ENCODE measurements around the gene MFSD2A. TPM values are rescaled to one million over a fixed set of nuclear protein-coding genes. Genes with fewer than 3 reads are reported as not detected.

MFSD2A gene
- total RNA-seq, 1 donor, result 6.0 TPM

GRCh38 chr1:39928809-39929587 lies 25.9 kb upstream of the MFSD2A start:
- no peak overlapping the region for H3K4me3 ChIP-seq (ENCODE audit: low read depth, low read length)
- TF ChIP-seq CTCF (IDR thresholded peaks at IDR 0.05; ENCODE audit: insufficient read depth, low read depth, low read length), result no peak
- no peak for DNase-seq (ENCODE audit: low read depth)

GRCh38 chr1:39933956-39934941 lies 20.7 kb upstream of the MFSD2A start:
- TF ChIP-seq CTCF (IDR thresholded peaks at IDR 0.05; ENCODE audit: insufficient read depth, low read depth, low read length), result no peak
- DNase-seq (ENCODE audit: low read depth), result peak; percentile 100
- H3K4me3 ChIP-seq (ENCODE audit: low read depth, low read length), result no peak overlapping the region

DNA sequence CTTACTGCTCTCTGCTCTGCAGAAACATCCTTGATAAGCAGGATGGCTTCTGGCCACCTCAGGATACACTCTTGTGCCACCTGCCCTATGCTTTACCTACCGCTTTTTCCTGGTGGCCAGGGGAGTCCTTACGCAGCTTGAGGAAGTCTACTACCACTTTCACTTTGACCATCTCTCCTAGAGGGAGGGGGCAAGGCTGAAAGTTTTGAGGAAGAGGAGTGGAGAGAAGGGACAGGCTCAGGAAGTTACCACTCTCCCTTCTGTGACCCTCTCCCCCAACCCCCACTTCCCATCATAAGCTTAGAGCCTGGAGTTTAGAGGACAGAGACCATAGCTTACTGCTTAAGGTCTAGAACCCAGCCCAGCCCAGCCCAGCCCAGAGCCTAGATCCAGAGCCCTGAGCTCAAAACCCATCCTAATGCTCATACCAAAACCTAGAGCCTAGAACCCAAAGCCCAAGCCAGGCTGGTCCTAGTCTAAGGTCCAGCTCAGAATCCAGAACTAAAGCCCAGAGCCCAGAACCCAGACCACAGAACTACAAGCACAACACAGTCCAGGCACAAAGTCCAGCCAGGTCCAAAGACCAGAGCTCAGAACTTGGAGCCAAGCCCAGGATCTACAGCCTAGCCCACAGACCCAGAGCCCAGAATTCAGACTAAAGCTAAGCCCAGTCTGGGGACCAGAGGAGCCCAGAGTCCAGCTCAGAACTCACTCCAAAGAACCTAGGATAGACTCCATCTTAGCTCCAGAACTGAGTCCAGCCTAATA lies 18.0 kb upstream of the MFSD2A start:
- TF ChIP-seq CTCF (IDR thresholded peaks at IDR 0.05; ENCODE audit: insufficient read depth, low read depth, low read length), result no peak

GRCh38 chr1:39938856-39939255 lies 16.1 kb upstream of the MFSD2A start:
- no peak for DNase-seq (ENCODE audit: low read depth)
- TF ChIP-seq CTCF (IDR thresholded peaks at IDR 0.05; ENCODE audit: insufficient read depth, low read depth, low read length), result no peak
- no peak overlapping the region for H3K4me3 ChIP-seq (ENCODE audit: low read depth, low read length)

More for the DNA sequence above, 18.0 kb upstream of the MFSD2A start:
- no peak overlapping the region for H3K4me3 ChIP-seq (ENCODE audit: low read depth, low read length)
- no peak for DNase-seq (ENCODE audit: low read depth)

DNA sequence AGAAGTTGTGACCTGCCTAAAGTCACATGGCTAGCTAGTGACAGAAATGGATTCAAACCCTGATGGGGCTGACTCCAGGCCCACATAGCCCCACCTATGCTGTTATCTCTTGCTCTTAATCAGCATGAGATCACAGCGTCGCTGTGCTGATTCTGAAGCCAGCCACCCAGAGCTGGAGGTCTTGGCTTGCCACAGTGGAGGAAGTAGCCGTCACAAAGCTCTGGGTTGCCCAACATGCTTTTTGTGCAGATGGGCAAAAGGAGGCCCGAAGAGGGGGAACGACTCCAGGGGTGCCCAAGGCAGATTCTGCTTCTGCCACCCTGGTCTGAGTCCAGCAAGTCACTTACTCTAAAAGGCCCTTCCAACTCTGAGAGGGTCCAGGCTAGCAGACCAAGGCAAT lies 14.7 kb upstream of the MFSD2A start:
- DNase-seq (ENCODE audit: low read depth), result no peak

More for the DNA sequence above, 14.7 kb upstream of the MFSD2A start:
- no peak for TF ChIP-seq CTCF (IDR thresholded peaks at IDR 0.05; ENCODE audit: insufficient read depth, low read depth, low read length)
- H3K4me3 ChIP-seq (ENCODE audit: low read depth, low read length), result no peak overlapping the region

Measured in fibroblast of villous mesenchyme (primary cell).